GM19468 (cell line): Measurements from ENCODE around the gene BRI3BP.

Experiments
- ATAC-seq: cut with Tn5 transposase; IDR thresholded peaks from one replicate; pipeline ENCODE4 v1.9.1; 2021; ENCODE audit warnings: mild to moderate bottlenecking, moderate library complexity, moderate number of reproducible peaks; ENCODE audit not compliant: unreplicated experiment; ENCODE audit errors: extremely low read depth

Gene BRI3BP, protein sequence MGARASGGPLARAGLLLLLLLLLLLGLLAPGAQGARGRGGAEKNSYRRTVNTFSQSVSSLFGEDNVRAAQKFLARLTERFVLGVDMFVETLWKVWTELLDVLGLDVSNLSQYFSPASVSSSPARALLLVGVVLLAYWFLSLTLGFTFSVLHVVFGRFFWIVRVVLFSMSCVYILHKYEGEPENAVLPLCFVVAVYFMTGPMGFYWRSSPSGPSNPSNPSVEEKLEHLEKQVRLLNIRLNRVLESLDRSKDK

DNA sequence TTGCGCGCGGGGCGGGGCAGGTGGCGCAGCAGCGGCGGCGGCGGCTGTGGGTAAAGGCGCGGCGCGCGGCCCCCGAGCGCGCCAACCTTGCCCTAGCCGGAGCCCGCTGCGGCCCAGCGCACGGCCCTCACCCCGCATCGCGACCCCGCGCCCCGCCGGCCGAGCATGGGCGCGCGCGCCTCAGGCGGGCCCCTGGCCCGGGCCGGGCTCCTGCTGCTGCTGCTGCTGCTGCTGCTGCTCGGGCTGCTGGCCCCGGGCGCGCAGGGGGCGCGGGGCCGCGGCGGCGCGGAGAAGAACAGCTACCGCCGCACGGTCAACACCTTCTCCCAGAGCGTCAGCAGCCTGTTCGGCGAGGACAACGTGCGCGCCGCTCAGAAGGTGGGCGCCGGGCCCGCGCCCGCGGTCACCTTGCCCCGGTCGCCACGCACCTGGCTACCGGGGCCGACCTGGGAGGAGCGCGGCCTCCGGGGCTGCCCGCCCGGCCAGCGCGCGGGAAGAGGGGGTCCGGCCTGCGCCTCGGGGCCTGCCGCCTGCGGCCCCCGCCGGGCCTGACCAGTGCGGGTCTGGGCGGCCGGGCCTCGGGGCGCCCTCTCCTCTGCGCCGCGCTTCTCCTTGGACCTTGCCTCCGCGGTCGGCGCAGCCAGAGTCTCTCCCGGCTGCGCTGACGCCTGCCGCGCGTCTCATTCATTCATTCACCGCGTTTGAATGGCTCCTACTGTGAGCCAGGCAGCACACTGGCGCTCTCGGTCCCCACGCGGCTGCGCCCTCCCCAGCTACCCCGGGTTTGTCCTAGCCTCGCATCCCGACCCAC lies at the start of gene BRI3BP:
Gene BRI3BP, plus strand, starts transcription at position 20 of the 811 bp plus-strand sequence. Its CDS starts 146 bp downstream, at position 166.
- peak; percentile 23 for ATAC-seq

DNA sequence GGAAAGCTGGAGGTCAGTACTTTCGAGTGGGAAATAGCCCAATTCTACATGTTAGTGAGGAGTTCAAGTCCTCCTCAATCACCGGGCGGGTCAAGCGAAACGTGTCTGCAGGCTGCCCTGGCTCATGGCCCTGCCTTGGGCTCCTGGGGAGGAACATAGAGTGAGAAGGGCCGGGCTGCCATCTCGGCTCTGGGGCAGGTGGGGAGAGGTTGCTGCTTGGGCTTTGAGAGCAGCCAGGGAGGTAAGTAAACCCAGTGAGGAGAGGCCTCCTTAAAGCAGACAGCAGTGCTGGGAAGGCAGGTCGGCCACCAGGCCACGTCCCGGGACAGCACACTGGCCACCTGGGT lies 47.0 kb upstream of the BRI3BP start:
- no peak for ATAC-seq

DNA sequence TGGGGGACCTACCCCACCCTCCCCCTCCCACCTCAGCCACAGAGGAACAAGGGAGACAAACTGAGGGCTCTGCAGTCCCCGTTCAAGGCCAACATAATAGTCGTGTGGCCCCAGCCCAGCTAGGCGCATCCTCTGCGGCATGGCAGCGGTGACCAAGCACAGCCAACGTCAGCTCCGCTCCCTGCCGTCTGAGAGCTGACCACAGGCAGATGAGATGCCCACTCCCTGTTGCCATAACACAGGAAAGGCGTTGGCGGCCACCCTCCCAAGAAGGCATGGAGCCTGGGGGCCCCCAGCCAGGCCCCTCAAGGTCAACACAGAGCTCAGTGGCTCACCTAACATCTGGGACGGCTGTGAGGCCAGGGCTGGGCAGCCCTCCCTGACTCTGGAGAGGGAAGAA lies 46.4 kb upstream of the BRI3BP start:
- ATAC-seq = no peak

DNA sequence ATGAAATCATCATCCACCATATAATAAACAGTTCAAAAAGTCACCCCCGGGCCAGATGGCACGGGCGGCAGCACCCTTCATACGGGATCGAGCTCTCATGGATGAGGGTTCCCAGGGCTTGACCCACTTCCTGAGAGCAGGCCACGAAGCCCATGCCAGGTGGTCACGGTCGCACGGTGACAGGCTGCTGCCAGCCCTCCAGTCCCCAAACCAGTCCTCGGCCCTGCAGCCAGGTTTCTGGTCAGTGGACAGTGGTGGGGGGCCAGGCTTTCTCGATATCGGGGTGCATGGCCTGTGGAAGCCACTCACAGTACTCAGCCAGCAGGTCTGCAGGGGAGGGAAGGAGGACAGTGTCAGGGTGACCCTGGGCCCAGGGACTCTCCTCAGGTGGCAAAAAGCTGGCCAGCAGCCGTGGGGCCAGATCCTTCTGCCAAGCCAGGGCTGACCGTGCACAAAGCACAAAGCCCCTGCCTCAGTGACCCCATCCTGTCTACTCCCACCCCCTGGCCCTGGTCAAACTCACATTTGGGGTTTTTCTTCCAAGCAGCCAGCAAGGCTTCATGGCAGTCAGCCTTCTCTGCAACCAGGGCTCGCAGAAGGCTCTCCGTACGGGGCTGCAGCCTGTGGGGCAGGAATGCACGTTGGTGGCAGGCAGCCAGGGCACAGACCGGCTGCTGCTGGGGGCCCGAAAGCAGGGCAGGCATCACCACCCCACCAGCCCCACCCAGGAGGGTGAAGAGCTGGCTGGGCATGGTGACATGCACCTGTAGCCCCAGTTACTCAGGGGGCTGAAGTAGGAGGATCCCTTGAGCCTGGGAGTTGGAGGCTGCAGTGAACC lies 45.7 kb upstream of the BRI3BP start:
- no peak for ATAC-seq

DNA sequence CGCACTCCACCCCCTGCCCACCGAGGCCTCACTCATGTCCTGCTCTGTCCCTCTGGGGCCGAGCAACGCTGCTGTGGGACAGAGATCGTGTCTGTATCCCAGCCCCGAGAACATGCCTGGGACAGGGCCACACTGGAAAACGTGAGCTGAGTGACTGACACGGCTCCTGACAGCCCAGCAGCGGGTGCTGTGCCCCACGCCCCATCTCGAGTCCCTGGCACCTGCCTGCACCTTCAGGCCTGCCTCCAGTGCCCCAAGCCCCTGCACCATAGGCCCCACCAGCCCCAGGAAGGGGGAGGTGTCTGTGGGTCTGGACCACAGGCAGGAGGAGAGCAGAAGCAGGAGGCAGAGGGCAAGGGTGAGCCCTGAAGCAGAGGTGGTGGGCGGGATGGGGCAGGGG lies 44.4 kb upstream of the BRI3BP start:
- ATAC-seq = no peak

DNA sequence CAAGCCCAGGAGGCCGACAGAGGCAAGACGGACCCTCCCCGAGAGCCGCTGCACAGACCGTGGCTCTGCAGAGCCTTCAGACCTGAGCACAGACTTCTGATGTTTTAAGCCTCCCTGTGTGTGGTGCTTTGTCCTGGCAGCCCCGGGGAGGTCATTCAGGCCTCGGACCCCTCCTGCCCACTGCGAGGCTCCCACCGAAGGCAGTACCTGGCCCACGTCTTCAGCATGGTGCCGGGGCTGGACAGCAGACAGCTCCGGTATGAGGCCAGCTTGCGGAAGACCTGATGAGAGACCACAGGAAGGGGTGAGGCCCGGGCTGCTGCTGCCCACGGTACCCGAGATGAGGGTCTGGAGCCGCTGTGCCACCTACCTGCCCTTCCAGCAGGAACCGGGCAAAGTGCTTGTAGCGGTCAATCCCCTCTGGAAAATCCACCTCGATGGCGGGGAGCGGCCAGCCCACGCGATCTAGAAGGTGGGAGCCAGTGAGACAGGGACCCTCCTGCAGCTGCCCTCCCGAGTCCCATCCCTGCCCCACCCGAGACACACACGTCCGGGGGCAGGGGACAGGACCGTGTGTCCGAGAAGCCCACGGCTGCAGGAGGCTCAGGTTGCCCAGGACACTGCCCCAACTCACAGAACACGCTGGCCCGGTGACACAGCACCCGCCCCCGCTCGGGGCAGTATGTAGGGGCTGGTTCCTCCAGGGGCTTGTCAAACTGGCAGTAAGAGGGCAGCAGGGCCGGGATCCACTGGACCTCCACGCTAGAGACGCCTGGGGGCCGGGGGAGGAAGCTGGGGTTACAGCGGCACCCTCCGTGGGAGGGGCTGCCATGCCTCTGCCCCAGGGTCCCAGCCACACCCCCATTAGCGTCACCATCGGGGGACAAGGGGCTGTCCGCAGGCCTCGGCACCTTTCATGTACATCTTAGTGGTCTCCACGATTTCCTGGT lies 43.4 kb upstream of the BRI3BP start:
- ATAC-seq = no peak

DNA sequence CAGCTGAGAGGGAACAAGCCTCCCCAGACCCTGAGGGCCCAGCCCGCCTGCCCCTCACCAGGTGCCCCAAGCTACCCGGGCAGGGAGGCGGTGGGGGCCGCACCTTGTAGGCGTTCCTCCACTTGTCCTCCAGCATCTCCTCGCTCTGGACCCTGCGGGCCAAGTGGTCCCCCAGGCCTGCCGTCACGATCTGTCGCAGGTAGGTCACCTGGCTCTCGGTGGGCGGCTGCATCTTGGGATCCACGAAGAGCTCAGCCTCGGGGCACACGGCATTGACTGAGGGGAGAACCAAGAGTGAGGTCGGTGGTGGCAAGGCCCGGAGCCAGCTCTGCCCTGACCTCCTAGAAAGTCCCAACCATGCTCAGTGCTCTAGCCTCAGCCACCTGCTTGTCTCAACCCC lies 41.1 kb upstream of the BRI3BP start:
- ATAC-seq = no peak

DNA sequence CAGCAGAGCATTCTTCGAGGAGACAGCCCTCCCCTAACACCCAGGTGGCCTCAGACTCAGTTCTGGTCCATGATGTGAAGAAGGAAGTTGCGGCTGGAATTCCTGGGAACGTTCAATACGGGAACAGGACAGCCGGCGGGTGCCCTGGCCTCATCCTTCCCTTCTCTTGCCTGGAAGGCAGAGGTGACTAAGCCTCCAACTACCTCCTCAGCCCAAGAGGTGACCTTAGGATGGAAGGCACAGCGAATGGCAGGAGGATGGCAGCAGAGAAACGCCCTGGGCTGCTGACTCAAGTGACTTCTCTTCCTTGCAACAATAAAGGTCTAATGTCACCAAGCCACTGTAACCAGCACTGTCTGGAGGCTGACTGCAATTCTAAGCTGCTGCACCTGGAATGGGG lies 40.6 kb upstream of the BRI3BP start:
- ATAC-seq = no peak

DNA sequence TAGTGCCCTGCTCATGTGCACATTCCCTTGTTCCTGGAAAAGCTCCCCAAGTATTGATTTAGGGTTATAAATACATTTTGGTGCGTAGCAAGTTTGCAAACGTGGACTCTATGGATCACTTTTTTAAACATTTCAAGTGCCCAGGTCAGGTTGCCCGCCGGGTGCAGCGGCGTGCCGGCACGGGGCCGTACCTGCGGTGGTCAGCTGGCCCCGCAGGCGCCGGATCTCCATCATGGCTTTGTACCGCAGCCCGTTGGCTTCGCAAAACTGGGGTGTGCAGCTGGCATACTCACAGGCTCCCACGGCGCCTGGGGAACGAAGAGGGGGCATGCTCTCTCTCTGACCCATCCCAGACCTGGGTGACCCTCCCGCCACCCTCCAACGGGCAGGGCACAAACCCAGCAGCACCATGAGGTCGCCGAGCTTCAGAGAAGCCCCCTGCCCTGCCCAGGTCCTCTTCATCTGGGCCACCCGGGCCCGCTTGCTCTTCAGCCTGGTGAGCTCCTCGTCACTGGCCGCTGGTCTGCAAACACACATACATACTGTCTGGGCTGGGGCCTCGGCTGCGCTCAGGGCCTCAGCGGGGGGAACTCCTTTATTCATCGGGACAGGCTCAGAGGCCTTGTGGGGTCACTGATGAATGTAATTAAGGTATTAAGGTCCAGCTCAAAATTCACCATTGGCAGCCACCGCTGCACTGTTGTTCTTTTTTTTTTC lies 39.6 kb upstream of the BRI3BP start:
- ATAC-seq = no peak

DNA sequence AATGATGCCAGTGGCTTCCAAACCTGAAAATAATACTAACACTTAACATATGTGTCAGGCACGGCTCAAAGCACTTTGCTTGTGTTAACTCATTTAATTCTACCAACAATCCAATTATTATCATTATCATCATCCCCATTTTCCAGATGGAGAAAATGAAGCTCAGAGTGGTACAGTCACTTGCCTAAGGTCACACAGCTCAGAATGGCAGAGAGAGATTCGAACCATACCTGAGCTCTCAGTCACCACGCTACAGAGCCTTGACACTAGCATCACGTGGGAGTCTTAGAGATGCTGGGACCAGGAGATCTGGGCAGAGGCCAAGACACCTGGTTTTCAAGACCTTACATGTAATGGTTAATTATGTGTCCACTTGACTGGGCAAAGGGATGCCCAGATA lies 38.7 kb upstream of the BRI3BP start:
- no peak for ATAC-seq

DNA sequence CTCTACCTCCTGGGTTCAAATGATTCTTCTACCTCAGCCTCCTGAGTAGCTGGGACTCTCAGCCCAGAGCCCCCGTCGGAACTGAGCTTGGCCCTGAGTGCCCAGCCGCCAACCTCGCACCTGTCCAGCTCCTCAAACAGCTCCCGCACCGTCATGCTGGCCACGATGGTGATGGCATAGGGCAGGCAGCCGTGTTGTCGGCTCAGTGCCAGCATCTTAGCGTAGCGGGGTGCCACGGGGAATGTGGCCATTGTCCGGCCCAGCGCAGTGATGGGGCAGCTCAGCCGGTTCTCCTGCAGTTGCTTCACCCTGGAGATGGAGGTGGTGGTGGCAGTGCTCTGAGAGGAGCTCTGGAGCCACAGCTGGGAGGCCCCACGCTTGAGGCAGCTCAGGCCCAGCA lies 36.9 kb upstream of the BRI3BP start:
- ATAC-seq = no peak

DNA sequence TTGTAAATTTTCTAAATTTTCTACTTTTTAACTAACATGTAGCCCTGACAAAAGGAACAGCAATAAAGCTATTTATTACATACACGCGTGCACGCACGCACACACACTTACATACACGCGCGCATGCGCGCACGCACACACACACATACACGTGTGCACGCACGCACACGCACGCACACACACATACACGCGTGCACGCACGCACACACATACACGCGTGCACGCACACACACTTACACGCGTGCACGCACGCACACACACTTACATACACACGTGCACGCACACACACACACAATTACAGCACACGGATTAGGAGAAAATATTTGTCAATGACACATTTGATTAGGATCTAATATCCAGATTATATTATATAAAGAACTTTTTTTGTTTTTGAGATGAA lies 32.4 kb upstream of the BRI3BP start:
- ATAC-seq = no peak

DNA sequence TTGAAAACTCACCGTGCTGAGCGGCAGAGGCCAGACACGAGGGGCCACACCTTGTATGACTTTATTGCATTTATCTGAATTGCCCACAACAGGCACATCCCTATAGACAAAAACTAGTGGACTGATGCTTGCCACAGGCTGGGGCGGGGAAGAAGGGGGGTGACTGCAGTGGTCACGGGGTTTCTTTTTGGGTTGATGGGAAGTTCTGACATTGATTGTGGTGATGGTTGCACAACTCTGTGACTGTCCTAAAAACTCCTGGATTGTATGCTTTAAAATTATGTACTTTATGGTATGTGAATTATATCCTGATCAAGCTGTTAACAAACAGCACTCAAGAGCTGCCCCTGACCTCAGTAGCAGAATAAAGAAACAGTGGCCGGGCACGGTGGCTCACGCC lies 30.2 kb upstream of the BRI3BP start:
- no peak for ATAC-seq

DNA sequence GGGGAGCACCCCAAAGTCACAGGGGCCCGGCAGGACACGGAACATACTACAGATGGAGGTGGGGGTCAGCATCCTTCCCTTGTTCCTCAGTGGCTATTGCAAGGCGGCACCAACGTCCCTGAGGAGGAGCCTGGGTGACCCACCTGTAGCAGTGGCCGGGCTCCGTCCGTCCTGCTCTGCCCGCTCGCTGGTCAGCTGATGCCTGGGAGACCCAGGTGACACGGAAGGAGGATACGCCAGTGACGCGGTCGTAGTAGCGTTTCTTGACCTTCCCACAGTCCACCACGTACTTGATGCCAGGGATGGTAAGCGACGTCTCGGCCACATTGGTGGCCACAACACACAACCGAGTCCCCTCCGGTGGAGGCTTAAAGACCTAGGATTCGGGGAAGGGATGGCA lies 29.2 kb upstream of the BRI3BP start:
- no peak for ATAC-seq

DNA sequence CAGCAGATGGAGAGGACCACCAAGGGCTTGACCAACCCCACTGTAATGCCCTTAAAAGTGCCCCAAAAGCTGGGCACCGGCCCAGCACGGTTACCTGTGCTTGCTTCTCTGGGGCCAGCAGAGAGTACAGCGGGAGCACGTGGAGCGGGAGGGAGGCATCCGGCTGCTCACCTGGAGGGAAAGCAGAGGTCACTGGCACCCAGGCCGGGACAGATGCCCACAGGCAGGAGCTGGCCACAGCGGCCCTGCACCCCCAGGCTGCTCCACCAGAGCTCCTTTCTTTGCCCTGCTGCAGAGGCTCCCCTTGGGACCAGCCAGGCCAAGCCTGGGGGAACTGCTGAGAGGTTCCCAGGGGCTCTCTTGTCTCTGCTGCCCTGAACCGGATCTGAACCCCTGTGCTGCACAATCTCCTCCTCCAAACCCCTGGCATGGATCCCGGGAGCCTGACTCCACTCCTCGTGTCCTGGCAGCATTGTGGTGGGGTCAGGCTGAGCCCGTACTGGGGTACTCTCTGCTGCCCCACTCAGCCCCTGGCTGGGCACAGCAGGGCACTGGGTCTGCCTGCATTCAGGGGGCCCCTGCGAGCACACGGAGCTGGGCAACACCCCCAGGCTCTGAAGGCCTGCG lies 28.5 kb upstream of the BRI3BP start:
- no peak for ATAC-seq

DNA sequence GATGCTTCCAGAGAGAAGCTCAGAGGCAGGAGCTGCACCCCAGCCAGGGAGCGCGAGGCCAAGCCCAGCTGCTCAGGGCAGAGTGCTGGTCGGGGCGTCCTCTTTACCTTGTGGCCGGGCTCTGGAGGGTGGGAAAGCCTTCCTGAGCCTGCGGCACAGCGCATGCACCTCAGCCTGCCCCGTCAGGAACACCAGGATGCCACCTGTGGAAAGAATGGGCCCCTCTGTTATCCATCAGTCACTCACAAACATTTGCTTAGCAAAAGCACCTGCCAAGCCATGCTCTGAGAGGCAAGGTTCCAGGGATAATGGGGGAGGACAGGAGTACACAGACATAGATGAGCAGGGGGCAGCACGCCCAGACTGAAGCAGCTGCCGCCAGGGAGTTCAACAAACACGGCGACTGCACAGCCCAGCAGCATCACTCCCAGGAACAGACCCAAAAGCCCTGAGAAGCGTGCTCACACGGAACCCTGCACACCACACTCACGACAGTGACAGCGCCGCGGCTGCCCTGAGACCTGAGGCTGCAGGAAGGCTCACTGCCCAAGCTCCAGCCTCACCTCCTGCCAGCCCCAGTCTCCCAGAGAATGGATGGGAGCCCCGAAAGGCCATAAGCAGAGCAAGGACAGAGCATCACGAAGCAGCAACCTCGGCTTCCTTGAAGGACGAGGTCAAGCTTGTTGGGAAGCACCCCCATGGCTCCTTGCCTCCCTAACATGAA lies 26.3 kb upstream of the BRI3BP start:
- no peak for ATAC-seq

DNA sequence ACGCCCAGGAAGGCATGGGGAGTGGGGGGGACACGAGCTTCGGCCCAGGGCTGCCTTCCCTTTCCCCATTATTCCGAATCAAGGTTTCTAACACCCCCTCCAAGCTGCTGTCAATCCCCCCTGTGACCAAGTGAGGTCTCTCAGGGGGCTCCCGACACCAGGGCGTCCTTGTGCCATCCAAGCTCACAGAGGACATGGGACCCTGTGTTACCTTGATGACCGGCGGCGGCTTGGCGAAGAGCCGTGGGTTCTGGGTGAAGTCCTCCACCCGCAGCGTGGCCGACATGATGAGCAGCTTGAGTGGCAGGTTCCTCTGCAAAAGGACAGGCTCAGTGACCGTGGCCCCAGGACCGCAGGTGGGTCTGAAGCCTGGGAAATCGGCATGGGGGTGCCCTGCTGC lies 24.8 kb upstream of the BRI3BP start:
- ATAC-seq = no peak

DNA sequence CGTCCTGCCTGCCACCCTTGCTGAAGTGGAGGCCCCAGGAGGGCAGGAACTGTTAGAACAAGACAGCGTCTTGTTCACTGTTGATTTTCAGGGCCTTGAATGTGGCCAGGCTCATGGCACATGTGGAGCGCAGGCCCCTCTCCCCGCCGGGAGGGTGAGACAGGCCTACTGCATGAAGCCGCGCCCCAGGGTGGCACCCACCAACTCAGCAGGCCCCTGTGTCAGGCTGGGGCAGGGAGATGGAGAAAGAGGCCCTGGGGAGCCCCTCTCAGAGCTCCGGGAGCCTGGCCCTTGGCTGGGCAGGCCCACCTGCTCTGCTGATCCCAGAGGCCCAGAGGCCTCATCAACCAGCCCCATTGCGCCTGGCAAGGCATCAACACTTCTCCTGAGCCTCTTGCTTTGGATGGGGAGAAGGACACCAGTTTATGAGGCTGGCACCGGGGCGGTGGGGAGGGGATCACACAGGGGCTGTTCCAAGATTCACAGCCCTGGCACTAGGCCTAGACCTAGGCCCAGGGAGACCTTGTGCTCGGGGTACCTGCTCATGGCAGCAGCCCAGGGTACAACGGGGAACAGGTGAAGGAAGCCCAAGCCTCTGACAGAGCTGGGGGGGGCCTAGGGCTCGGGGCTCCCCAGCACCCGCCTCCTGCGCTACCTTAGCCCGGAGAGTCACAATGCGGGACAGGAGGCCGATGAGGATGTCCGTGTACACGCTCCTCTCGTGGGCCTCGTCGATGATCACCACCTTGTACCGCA lies 22.6 kb upstream of the BRI3BP start:
- no peak for ATAC-seq
